NCI-H128 (cell line): ENCODE results near the gene UQCRQ.

Source experiments
- DNase-seq: peaks from one replicate; lab custom pipeline; 2025; ENCODE audit not compliant: unreplicated experiment; lab: John Stamatoyannopoulos, UW

Gene UQCRQ

DNA sequence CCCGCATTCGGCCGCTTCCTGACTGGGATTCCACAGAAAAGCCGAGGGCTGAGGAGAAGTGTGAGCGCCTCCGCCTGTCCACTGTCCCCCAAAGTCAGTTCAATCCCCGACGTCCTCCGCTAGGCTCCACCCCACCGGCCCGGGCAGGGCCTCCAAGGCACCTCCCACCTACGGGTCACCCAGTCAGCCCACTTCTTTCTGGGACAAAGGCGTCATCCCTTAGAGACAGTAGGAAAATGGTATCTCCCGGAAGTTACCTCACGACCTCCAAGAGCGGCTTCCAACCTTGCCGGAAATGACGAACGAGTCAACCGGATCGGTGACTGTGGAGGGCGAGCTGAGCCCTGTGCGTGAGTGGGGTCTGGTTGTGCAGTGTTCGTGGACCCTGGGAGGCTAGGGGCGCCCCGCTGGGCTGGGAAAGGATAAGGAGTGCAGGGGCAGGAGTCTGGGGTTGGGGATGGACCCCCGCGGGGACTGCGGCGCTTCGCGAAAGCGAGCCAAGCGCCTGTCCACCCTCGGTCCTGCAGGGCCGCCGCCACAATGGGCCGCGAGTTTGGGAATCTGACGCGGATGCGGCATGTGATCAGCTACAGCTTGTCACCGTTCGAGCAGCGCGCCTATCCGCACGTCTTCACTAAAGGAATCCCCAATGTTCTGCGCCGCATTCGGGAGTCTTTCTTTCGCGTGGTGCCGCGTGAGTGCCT, at the start of gene UQCRQ, which contains the start of gene GDF9:
Gene UQCRQ, plus strand, starts transcription at position 301 of the 704 bp plus-strand sequence. Its CDS starts 240 bp downstream, at position 541.
Gene GDF9, minus strand, starts transcription at position 128 of the 704 bp plus-strand sequence. CDS start 1,936 bp downstream, outside the sequence.
- DNase-seq, result peak; percentile 87

GRCh38 chr5:132817011-132817410, 49.4 kb upstream of the UQCRQ start:
- no peak for DNase-seq

DNA sequence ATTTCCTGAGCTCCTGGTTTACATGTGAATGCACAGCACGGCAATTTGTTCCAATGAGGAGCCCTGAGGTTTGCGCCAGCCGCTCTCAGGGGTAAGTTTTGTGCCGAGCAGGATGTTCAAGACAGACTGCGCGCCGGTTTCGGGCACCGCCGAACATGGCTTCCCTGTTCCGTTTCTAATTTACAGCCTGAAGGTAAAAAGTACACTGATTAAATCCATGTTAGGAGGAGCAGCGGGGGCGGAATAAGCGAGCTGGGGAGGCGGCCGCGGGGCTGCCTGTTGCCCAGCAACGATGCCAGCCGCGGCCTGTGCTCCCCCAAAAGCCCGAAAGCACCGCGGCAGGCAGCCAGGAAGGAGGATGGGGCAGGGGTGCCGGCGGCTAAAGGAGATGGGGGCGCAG, 47.0 kb upstream of the UQCRQ start:
- DNase-seq, result no peak

- peak; percentile 72 for DNase-seq
Measured at GRCh38 chr5:132820162-132820754, 46.2 kb upstream of the UQCRQ start.

GRCh38 chr5:132821350-132821749, 45.1 kb upstream of the UQCRQ start:
- DNase-seq, result no peak

- DNase-seq, result no peak
Measured at GRCh38 chr5:132821791-132822190, 44.7 kb upstream of the UQCRQ start.

- DNase-seq, result no peak
Measured at GRCh38 chr5:132822650-132823480, 43.6 kb upstream of the UQCRQ start.

DNA sequence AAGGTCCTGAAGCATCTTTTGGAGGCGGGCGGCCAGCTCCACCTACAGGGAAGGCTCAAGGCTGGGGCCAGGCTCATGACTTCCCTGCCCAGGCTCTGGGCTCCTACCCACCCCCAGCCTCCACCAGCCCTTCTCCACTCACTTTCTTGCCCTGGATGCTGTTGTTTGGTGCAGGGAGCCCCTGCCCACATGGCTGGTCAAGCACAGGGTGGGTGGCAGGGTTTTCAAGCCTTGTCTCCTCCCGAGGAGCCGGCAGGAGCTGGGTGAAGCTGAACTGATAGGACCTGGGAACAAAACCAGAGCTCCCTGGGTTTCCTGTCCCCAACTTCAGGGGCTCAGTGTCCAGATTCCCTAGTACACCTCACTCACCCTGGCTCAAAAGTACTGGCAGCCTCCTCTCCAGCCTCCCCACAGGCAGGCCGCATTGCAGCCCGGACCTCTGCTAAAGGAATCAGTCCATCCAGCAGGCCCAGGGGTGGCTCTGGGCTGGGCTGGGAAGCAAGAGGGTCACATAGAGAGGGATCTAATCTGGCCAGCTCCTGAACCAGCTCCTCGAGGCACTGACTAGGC, 42.9 kb upstream of the UQCRQ start:
- no peak for DNase-seq

- DNase-seq, result no peak
Measured at GRCh38 chr5:132824426-132824825, 42.0 kb upstream of the UQCRQ start.

DNA sequence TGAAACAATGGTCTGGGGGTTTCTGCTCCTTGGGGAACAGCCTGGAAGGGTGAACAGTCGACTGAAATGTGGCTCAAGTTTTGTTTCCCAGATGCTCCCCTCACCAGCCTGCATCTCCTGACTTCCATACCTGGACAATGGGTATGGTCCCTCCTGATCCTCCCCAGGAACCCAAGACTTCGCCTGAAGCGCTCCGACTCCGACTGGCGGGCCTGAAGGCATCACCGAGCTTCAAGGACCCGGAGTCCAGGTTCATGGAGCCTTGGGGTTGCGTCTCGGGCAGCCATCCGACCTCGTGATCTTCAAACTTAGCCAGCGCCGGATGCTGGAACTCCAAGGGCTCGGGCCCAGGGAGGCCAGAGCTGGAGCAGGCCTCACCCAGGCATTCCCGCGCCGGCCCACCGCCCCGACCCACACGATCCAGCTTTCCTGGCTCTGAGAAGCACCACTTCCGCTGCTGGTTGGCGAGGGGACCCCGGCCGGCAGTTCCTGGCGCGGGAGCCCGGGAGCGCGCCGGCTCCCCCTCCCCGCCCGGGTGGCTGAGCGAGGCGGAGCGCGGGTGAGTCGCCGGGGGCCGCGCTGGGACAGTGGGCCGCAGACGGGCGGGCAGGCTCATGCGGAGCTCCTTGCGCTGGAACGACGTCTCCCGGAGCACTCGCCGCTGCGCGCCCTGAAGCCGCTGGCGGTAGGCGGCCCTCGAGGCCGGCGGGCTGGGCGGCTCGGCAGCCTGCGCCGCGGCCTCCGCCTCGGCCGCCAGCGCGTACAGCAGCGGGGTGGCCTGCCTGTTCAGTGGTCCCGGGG, 41.2 kb upstream of the UQCRQ start:
- DNase-seq, result no peak

DNA sequence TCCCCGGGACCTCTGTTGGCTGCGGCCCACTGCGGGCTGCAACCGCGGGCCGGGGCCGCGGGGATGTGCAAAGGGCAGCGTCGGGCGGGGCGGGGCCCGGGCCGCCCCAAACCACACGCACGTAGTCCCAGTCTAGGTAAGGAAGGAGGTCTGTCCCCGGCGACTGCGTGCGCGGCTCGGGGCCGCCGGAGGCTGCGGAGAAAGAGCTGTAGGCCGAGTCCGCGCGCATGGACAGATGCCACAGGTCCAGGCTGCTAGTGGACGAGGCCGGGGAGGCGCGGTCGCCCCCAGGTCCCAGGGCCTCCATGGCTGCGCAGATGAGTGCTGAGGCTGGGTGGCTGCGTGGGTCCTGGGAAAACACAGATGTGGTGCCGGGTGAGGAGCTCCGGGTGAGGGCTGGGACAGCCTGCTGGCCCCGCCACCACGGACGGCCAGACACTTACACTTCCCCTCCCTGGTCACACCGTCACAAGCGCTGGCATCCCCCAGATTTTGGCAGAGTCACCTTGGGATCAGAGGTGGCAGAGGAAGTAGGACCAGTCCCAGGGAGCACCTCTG, 40.5 kb upstream of the UQCRQ start:
- DNase-seq, result no peak

DNA sequence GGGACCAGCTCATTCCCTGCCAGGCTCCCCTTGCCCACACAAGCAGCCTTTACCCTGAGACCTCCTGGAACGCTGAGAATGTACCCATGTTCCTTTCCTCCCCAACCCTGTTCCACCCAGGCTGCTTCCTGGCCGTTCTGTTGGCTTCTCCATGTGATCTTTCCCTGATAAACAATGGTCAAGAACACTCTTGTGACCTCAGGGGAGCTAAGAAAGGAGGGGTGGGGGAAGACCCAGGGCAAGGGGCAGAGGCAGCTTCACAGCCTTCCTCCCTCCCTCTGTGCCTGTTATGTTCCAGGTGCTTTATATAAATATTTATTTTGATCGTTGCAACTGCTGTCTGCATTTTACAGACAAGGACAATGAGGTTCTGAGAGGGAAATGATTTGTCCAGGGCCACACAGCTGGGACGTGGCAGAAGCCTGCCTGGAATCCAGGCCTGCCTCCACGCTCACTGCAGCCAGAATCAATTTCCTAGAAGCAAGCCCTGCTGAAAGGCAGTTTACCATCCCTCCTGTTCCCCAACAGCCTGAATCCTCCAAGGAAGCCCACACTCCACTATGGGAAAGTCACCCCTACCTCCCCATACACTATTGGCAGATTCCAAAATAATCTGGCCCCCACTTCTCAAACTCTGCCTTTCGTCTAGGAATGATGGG, 39.9 kb upstream of the UQCRQ start:
- DNase-seq, result no peak

GRCh38 chr5:132827943-132828673, 38.3 kb upstream of the UQCRQ start:
- no peak for DNase-seq

DNA sequence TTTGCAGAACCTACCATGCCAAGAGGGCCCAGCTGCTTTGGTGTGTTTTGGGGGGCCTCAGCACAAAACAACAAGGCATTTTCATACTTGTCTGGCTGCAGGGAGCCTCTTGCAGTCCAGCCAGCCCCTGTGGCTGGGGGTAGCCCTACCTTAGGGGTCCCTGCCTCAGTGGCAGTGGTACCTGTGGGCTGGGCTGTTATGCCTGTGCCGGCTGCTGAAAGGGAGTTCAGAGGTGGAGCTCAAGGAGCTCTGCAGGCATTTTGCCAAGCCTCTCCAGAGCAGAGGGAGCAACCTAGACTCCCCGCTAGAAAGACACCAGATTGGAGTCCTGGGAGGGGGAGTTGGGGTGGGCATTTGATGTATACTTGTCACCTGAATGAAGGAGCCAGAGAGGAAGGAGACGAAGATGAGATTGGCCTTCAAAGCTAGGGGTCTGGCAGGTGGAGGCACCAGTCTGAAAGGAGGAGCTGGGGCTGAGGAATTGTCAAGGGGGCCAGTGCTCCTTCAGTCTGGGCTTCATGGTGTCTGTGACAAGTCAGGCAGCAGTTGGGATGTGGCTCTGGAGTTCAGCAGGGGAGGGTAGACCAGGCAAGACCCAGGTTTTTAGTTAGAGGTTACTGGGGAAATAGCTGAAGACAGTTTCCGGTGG, 37.5 kb upstream of the UQCRQ start:
- DNase-seq, result no peak

GRCh38 chr5:132829742-132830435, 36.6 kb upstream of the UQCRQ start:
- peak; percentile 8 for DNase-seq

DNA sequence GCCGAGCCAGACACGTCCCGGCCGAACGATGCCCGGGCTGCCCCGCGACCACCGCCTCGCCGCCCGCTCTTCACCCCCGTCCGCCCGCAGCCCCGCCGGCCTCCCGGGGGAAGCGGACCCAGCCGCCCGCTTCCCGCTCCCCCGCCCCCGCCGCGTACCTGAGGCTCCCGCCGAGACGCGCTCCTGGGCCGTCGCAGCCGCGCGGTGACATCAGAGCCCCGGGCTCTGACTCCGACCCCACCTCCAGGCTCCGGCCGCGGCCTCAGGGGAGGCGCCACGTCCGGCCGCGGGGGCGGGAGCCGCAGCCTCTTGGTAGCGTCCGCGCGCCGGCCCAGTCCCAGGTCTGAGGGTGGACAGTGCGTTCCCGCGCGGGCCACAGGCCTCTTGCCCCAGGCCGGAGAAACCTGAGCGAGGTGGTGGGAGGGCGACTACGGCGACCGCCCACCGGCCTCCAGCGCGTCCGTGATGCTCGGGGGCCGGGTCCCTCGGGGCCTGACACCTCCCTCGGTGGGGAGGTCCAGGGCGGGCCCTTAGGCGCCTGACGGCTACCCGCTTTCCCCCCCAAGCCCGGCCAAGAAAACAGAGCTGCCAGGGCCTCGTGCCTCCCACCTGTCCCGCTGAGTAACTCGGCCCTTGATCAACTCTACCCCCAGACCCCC, 35.9 kb upstream of the UQCRQ start, which contains the start of gene SHROOM1:
Gene SHROOM1, minus strand, starts transcription at position 212 of the 659 bp plus-strand sequence. CDS start 4,507 bp downstream, outside the sequence.
- no peak for DNase-seq

DNA sequence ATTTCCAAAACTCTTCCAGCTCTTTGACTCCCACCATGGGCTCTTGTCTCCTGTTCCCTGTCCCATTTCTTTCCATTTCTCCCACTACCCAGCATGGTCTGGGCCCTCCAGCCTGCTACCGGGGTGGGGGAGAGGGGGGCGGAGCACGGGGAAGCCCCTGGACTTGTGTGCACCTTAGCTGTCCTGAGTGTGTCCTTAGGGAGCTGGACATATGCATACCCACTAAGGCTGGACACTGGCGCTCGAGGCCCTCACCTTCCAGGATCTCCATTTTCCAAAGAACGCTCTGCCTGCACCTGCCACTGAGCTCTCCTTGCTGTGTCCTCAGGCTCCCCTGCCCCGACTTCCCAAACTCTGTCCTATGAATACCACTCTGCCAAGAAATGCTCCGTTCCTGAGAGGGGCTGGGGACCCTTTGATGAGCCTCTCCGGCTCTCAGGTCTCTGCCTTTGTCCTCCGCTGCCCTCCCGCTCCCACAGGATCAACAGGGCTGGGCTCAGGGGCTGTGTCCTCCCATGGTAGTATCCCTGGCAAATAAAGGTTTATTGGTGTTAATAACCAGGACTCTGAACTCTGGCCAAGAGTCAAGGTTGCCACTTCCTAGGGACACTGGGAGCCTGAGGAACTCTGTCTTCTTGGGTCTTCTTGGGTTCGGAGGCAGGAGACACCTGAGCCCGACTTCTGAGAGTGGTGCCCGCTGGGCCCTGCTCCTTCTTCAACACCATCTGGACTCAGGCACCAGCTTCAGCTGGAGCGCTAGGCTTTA, 35.2 kb upstream of the UQCRQ start:
- no peak for DNase-seq
